RPMI8226 (cell line): Measurements from ENCODE around the gene ATP5MG.
"Not testable (repeated sequence)": the region's sequence is repeated elsewhere in the genome, so short reads cannot be mapped to it uniquely, and the experiment has no call there.

Experiments used
- DNase-seq: peaks from one replicate; pipeline ENCODE4 v3.0.0-alpha.2; 2015

Gene ATP5MG

DNA sequence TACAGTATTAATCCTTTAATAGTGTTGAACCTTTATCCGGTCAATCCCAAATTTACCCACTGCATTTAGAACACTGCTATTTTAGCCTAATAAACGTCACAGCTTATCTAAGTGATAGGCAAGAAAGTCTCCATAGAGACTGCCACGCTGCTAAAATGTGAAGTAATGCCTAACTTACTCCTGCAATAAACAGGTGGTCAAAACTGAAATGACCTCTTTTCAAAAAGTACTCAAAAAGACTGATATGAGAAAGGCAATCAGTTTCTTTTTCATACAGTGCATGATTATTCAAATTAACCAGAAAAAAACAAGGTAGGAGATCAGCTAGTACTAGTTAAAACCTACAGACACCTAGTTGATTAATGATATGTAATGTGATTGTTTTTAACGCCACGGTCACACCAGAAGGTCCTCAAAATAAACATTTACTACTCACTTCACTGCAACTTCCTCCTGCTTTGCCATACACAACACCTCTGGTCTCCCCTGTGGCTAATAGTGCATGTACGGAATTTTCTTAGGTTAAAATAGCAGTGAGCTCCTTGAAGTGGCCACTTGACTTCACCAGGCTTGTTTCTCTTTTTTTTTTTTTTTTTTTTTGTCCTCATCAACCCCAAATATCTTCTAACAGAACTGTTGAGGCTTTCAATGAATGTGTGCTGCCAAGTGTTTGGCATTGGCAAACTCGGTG lies 8.8 kb downstream of the ATP5MG start:
- DNase-seq: no peak

DNA sequence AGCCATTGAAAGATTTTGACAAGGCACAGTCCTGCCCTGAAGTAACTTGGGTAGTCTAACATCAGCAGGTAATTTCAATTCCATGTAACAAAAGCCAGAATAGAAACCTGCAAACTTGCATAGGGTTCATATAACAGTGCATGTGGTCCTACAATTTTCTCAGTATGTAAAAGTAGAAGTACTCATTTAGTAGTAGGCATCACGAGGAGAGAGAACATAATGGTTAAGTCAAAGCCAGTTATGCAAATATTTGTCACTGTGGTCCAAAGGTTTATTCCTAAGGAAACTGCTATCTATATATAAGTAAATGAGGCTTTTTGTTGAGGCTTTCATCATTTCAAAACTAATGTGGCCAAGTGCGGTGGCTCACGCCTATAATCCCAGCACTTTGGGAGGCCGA lies 10.1 kb downstream of the ATP5MG start:
- DNase-seq: no peak

DNA sequence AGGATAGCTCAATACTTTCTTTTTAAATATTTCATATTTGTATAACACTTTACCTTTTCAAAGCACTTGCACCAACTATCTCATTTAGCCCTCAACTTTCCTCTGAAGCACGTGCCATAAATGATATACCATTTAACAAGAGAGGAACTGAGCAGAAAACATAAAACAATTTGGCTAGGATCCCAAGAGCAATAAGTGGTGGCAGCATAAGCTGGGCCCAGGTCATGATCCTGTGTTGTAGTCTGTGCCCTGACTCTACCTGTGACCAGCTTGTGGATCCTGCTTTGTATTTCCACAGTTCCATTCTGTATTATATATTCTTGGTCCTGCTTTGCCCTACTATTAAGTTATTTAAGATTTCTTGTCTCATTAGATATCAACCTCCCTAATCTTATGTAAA lies 11.5 kb downstream of the ATP5MG start:
- DNase-seq: no peak

DNA sequence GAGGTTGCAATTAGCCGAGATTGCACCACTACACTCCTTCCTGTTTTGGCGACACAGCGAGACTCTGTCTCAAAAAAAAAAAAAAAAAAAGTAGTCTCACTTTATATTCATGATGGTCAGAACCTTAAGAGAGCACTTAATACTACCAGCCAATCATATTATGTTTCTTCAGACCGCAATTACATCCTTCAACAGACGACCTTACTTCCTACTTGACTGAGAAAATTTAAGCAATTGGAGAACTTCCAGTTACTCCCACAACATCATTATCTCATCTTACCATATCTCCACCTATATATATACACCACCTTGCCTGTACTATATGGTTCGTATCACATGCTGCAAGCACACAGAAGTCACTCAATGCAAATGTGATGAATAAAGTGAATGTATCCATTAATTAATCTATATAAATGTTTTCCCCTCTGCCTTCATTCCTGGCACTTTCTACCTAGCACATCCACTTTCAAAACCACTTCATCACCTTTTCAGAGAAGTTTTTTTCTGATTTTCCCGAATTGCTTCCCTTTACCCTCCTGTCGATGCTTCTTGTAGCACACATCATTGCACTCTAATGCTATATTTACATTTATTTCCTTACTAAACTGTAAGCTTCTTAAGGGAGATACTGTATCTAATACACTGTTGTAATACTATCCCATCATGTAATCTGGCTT lies 13.8 kb downstream of the ATP5MG start:
- DNase-seq: no peak

DNA sequence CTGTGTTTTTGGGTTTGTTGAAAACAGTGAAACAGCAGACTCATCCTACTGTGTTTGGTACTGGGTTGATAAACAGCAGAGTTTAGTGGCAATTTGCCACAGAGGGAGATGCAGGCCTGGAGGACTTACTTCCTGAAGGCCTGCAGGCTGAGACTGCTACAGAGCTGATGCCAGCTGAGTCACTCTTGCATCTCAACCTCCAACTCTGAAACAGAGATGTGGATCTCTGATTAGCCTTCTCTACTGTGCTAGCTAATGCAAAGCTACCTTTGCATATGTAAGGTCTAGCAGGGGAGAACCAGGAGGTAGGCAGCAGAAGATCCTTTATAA lies 14.3 kb downstream of the ATP5MG start:
- peak; percentile 35 for DNase-seq

DNA sequence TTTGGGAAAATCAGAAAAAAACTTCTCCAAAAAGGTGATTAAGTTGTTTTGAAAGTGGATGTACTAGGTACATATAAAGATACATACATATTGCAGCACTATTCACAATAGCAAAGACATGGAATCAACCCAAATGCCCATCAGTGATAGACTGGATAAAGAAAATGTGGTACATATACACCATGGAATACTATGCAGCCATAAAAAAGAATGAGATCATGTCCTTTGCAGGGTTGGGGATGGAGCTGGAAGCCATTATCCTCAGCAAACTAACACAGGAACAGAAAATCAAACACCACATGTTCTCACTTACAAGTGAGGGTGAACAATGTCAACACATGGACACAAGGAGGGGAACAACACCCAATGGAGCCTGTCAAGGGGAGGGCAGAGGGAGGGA lies 15.5 kb downstream of the ATP5MG start:
- DNase-seq: not testable (repeated sequence)

DNA sequence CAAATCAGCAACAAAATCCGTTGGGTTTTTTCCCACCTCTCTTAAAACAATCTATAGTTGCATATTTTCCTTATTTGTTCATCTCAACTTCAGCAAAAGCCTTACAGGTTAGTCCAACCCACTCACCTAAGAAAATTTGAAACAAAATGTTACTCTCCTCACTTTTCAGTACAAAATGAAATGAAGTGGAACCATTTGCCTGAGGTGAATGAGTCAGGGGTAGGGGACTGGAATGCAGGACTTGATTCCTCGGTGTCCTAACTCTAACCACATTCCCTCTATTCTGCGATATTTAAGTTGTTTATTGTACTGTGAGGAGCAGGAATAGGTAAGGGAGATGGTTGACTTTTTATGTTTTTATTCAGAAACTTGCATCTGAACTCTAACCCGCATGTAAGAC lies 16.4 kb downstream of the ATP5MG start:
- DNase-seq: no peak

DNA sequence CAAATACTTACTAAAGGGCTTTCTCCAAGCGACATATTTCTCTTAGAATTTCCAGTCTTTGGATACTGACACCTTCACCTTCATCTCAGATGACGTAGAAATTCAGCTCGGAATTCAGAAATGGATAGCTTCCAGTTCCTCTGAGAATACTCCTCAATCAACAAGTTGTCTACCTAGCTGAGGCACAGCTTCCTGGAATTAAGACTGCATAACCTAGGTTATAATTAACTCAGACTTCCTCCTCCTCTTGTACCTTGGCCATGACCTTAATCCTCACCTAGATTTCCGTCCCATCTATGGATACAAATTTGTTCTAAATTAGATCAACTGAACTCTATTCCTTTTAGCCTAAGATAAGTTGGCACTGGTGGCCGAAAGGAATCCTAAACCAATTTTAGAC lies 17.4 kb downstream of the ATP5MG start:
- no peak for DNase-seq

DNA sequence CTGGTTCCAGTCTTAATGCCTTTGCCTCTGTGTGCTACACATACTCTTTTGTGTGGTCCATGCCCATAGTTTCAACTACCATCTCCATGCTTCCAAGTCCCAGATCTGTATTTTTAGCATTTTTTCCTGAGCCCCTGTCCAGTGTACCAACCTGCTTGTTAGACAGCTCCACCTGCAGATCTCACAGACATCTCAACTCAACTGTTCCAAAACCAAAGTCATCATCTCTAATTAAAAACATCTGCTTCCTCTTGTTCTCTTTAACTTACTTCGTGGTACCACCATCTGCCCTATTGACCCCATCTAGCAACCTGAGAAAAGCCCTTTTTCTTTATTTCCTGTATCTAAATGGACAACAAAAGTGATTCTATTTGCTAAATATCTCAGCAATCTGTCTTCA lies 26.3 kb downstream of the ATP5MG start:
- DNase-seq: no peak

DNA sequence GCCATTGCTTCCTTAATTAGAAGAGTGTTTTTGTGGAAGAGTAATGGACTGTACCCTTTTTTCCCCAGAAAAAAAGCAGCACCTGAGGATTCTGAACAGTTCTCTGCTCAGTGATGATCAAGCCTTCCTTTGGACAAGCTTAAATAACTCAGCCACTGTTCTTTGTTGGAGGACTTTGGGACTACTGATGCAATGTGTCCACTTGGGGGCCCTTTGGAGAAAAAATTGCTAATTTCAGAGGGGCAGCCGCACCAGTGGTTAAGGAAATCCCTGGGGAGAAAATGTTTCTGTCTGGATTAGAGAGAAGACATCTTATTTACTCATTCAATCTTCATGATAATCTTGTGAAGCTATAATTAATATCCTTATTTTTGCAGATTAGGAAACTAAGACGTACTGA lies 29.6 kb downstream of the ATP5MG start:
- DNase-seq: no peak

DNA sequence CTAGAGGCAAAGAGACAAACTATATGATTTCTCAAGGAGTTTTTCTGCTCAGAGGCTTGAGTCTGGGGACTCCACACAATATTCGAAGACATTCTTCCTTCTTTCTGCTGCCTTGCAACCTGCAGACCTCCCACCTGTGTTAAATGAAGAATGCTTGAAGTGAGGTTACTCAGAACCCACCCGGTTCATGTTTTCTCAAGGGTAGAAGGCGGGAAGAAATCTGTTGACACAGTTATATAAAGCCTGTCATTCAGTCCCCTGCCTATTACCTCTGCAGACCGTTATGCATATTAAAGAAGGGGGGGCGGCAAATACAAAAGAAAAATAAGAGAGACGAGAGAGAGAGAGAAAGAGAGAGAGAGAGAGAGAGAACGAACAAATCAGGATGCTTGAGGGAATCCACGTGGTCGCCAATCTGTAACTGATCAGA lies 32.7 kb downstream of the ATP5MG start:
- no peak for DNase-seq

DNA sequence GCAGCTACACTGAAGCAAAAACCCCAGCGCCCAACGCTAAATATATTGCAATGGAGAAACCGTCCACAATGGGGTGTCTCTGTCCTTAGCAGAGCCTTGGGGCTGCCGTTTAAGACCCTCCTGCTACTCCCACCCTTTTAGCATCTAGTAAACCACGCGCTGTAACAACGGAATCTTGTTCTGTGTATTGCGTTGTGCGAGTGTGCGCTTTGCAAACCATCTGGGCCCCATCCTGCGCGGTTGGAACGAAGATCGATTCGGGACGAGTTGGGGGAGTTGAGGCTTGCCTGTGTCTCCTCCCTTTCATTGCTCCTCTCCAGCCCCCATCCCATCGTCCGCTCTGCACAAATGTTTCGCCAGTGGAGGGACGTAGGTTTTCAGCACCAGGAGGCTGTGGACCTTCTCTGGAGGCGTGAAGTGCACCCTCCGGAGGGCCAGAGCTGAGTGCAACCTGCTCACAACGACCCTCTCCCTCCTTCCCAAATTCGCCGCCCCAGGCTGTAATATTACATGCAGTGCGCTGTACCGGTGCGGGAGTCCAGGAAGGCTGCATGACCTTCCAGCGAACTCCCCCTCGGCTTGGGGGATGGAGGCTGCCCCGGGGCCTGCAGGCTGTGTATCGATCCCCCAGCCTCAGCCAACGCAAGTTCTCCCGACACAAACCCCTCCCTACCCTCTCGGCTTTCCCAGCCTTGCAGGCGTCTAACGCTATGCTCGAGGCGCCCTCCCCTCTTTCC lies 33.3 kb downstream of the ATP5MG start:
- DNase-seq: peak; percentile 57

DNA sequence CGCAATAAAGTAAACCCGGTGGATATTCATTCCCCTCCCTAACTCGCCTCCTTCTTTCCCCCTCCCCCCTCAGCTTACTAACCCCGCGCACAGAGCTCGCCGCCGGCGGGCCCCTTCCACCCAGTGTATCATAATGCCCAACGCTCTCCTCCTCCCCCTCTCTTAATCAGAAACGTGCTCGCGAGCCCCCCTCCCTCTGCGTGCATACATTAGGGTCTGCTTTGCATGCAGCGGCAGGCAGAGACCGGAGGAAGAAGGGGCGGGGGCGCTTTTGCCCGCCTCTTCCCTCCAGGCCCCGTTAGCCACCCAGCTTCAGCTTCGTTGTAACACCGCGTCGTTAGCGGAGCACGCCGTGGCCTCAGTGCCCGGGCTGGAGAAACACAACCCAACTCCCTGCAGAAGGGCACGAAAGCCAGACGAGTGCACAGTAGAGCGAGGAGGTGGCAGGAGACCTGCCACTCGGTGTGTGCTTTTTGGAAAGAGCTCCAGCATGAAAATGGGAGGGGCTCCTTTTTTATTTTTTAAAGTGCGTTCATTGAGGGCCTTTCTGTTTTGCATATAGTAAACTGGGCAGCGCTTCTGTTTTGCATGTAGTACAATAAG lies 34.0 kb downstream of the ATP5MG start:
- DNase-seq: peak; percentile 84

DNA sequence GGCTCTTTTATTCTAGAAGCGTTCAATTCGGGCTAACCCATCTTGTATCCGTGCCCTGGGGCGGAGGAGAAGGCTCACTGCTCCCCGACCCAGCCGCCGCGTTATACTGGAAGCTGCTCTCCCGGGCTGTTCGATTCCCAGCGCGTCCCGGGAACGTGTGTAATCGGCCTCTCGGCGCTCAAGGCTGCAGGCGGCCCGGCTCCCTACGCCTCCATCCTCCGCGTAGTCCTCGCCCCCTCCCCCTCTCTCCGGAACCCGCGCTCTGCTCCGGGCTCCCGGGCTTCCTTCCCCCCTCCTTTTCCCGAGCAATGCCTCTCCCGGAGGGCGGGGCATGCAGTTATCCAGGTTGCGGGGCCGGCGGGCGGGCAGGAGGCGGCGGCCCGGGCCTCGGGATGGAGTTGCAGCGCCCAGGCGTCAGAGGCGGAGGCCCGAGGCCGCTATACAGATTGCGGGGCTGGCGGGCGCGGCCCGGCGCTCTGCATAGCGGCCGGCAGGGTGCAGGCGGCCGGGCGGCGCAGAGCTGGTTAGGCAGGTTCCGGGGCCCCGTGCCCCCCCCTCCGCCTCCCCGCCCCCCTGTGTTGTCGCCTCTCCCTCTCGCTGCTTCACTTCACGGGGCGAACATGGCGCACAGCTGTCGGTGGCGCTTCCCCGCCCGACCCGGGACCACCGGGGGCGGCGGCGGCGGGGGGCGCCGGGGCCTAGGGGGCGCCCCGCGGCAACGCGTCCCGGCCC lies 34.7 kb downstream of the ATP5MG start, which contains the start of gene KMT2A:
Gene KMT2A, plus strand, starts transcription at position 600 of the 732 bp plus-strand sequence. Its CDS starts 21 bp downstream, at position 621.
- DNase-seq: peak; percentile 99

DNA sequence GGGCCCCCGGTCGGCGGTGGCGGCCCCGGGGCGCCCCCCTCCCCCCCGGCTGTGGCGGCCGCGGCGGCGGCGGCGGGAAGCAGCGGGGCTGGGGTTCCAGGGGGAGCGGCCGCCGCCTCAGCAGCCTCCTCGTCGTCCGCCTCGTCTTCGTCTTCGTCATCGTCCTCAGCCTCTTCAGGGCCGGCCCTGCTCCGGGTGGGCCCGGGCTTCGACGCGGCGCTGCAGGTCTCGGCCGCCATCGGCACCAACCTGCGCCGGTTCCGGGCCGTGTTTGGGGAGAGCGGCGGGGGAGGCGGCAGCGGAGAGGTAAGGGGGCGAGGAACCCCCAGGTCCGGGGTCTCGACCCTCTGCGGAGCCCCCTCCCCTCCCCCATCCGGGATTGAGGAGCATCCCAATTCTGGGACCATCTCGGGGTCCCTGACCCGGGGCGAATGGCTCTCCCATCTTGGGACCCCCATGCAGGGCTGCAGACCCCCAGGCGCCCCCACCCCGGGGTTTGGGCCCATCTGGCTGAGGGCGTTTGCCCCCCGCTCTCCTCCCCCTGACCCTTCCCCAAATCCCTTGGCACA lies 35.3 kb downstream of the ATP5MG start:
- peak; percentile 40 for DNase-seq

DNA sequence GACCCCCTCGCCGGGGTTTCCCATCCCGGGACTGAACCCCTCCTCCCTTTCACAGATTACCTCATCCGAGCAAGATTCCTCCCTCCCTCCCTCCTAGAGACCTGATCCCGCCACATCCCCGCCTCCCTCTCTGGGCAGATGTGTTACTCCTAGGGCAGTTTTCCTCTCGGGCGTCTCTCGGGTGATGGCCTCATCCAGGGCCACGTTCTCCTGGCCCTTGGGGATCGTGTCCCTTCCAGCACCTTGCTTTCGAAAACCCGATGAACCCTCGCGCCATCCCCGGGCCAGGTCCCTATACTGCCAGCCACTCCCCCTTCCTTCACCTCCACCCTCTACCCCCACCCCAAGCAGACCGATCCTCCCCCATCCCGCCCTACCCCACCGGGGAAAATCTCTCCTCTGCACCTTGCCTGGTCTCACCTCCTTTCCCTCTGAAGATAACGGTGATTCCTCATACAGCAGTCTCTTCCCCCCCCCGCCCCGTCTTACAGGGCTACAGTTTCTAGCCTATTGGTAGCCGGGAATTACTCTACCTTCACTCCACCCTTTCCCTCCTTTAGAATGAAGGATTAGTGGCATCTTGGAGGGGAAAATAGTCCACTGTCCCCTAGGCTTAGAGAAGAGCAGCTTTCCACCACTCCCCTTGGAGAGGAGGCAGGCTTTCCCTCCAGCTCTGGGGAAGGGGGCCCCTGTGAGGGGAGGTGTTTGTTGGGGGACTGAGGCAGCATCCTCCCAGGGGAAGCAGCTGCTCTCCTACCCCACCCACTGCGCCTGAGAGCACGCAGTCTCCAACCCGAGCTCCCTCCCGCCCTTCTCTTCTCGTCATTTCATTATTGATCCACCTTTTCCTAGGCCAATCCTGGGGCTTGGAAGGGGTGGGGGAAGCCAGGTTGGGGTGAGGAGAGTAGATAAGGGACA lies 36.1 kb downstream of the ATP5MG start:
- DNase-seq: peak; percentile 52

DNA sequence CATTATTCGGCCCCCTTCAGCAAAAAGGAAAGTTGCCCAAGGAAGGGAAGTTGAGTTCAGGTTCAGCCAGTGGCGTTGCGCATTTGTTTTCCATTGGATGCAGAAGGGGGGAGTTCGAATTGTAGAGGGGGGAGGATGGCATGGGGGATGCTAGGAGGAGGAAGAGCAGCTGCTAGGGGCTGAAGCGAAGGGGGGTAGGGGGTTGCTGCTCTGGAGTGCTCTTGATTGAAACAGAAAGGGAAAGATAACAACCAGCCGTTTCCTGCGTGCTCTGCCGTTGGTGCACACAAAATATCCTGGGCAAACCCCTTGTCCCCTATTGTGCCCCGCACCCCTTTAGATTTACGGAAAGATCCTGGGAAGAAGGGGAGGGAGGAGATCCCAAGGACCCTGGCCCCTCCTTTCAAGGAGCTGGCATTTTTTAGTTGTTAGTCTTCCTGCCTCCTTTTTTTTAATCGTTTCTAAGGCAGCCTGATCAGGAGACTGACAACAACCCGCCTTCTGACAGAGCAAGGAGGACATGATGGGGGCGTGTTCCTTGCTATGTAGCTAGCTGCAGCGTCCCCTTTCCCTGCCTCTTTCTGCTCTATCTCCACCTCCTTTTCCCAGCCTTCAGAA lies 37.0 kb downstream of the ATP5MG start:
- peak; percentile 50 for DNase-seq

DNA sequence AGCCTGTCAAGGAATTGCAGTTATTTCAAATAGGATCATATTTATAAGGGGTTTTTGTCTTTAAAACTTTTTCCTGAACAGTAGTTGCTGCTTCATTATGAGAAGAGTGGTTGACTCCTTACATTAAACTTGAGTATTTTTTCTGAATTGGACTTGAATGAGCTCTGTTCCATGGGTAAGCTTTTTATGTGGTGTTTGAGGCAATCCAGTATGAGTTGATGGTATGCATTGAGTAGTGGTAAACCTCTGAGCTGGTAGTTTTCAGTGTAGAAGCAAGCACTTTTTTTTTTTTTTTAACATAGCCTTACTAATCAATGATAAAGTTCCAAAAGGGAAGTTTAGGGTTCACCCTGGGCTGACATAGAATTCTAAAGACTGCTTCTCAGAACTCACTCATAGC lies 38.2 kb downstream of the ATP5MG start:
- DNase-seq: no peak

DNA sequence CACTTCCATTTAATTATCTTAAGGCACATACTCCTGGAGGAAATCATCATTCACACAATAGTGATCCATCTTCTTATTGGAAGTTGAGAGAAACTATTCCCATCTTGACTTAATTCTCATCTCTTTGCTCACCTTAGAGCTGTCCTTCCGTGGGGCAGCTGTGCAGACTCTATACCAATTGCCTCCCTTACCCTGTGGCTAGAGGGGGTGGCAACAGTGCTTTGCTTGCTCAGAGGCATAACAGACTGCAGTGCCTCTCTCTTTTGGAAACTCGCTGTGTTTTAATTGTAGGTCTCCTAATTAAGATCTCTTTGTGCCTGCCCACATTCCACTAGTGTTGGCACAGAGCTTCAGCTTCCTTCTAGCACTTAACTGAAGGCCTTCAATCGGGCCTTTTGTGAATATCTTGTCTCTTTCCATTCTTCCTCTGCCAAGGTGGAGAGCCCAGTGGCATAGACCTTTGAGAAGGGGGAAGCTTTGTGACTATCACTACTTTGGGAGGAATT lies 40.4 kb downstream of the ATP5MG start:
- no peak for DNase-seq

DNA sequence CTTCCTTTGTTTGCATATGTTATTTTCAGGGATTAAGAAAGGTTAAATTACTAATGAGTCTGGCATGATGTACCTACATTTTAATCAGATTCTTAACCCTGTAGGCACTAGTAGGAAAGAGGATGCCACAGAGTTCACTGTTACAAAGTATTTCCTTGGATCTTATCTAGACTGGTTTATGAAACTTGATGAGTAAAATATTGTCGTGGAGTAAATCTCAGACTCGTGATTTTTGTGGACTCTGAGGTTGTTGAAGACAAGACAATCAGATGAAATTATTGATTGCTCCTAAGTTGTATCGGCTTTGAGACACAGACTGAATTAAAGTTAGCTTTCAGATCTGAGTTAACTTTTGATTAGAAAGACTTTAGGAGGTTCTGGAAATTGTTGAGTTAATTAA lies 40.9 kb downstream of the ATP5MG start:
- DNase-seq: no peak
